Stimulated activated CD4-positive, alpha-beta T cell treated with anti-CD3 and anti-CD28 coated beads, TNF-alpha, amount 100 ng/mL, for 24 hours (primary cell): ENCODE measurements around the gene BST1.
"Not testable (repeated sequence)": the region's sequence is repeated elsewhere in the genome, so short reads cannot be mapped to it uniquely, and the experiment has no call there.

ENCODE experiments used
- DNase-seq, 3 experiments: peaks; one replicate each; pipeline ENCODE4 v3.0.0-alpha.2; 2020; ENCODE audit warnings: low read depth in 3 of 3

The BST1 gene

GRCh38 chr4:15711762-15712161 lies 8.9 kb downstream of the BST1 start:
- no peak for DNase-seq

- no peak for DNase-seq
Observed at GRCh38 chr4:15712214-15712613, 9.3 kb downstream of the BST1 start.

GRCh38 chr4:15714141-15714540 lies 11.3 kb downstream of the BST1 start:
- DNase-seq, result no peak

GRCh38 chr4:15714646-15715435 lies 12.0 kb downstream of the BST1 start:
- DNase-seq, result no peak

- DNase-seq, result no peak
Observed at GRCh38 chr4:15716115-15716514, 13.2 kb downstream of the BST1 start.

GRCh38 chr4:15717086-15717485 lies 14.2 kb downstream of the BST1 start:
- no peak for DNase-seq

GRCh38 chr4:15717657-15718416 lies 15.0 kb downstream of the BST1 start:
- no peak for DNase-seq

- no peak for DNase-seq
Observed at GRCh38 chr4:15718465-15718864, 15.6 kb downstream of the BST1 start.

- DNase-seq, result no peak
Observed at GRCh38 chr4:15718959-15719358, 16.1 kb downstream of the BST1 start.

GRCh38 chr4:15719506-15719905 lies 16.6 kb downstream of the BST1 start:
- DNase-seq, result no peak

GRCh38 chr4:15720851-15721250 lies 18.0 kb downstream of the BST1 start:
- no peak for DNase-seq

- DNase-seq, result no peak
Observed at GRCh38 chr4:15725608-15726007, 22.7 kb downstream of the BST1 start.

- DNase-seq, result peak in 1 of 3 experiments; percentile 18
Observed at GRCh38 chr4:15729910-15730533, 27.2 kb downstream of the BST1 start.

- not testable (repeated sequence) for DNase-seq
Observed at GRCh38 chr4:15733061-15733460, 30.2 kb downstream of the BST1 start.

- no peak for DNase-seq
Observed at GRCh38 chr4:15735536-15735935, 32.7 kb downstream of the BST1 start.

GRCh38 chr4:15736514-15737050 lies 33.7 kb downstream of the BST1 start:
- DNase-seq, result no peak

GRCh38 chr4:15737255-15737654 lies 34.4 kb downstream of the BST1 start:
- DNase-seq, result no peak

GRCh38 chr4:15738877-15739276 lies 36.0 kb downstream of the BST1 start:
- DNase-seq, result no peak

- no peak for DNase-seq
Observed at GRCh38 chr4:15740764-15741404, 38.0 kb downstream of the BST1 start.

GRCh38 chr4:15742083-15742582 lies 39.3 kb downstream of the BST1 start:
- DNase-seq, result no peak

GRCh38 chr4:15742637-15743036 lies 39.8 kb downstream of the BST1 start:
- no peak for DNase-seq
